A549 (cell line): ENCODE data around the gene DTX3L.

ENCODE experiments used
- EP300 ChIP-seq, 2 experiments: fragments of >200 bp; sonication (Bioruptor Twin); formaldehyde crosslinking; IDR thresholded peaks; 2 replicates in 1 of 2; 3 replicates in 1 of 2; pipeline ENCODE4 v1.6.1; 2016 to 2017
- HOXB5 ChIP-seq: fragments of 250-450 bp; sonication (Bioruptor Pico); IDR thresholded peaks from 2 replicates; pipeline ENCODE4 v1.5.0; 2020; ENCODE audit warnings: mild to moderate bottlenecking, moderate library complexity
- NR3C1 ChIP-seq: fragments of >200 bp; sonication (Bioruptor Twin); formaldehyde crosslinking; IDR thresholded peaks from 3 replicates; pipeline ENCODE4 v1.6.1; 2017
- POLR2A ChIP-seq: IDR thresholded peaks from 2 replicates; pipeline ENCODE4 v1.6.1; 2012; ENCODE audit warnings: mild to moderate bottlenecking, low read length
- RAD21 ChIP-seq, 2 experiments: fragments of >200 bp in 1 of 2; sonication (Bioruptor Twin) in 1 of 2; formaldehyde crosslinking in 1 of 2; IDR thresholded peaks in 1 of 2; conservative IDR thresholded peaks in 1 of 2; 2 replicates in 1 of 2; 3 replicates in 1 of 2; pipeline ENCODE4 v1.6.1; 2012 to 2018; ENCODE audit warnings: inconsistent platforms in 1 of 2
- ZFP36 ChIP-seq: fragments of 450-650 bp; IDR thresholded peaks from 2 replicates; pipeline ENCODE4 v1.6.1; 2014; ENCODE audit warnings: borderline replicate concordance; ENCODE audit not compliant: partially characterized antibody
- TF ChIP-seq, protein P1 (sequence below): fragments of >200 bp; sonication (Bioruptor Twin); formaldehyde crosslinking; IDR thresholded peaks from 3 replicates; pipeline ENCODE4 v1.5.1; 2016

DNA sequence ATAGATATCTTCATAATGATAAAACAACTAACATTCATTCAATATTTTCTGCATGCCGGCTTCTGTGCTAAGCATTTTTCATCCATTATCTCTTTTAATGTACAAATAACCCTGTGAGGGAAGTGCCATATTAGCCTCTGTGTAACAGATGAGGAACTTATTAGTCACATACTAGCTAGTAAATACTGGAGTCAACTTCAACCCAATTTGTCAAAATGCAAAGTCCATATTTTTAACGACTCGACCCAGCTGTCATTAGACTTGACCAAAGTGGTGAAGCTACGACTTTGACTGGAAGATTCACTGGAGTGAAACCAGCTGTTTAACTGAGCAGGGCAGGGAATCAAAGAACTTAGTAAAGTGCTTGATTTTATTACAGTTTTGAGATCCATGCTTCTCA, 54.9 kb downstream of the DTX3L start:
- TF ChIP-seq POLR2A = no peak
- TF ChIP-seq HOXB5 (CRISPR knock-in tag) = no peak
- no peak for TF ChIP-seq EP300 (IDR thresholded peaks at IDR 0.05)
- TF ChIP-seq, protein P1, sequence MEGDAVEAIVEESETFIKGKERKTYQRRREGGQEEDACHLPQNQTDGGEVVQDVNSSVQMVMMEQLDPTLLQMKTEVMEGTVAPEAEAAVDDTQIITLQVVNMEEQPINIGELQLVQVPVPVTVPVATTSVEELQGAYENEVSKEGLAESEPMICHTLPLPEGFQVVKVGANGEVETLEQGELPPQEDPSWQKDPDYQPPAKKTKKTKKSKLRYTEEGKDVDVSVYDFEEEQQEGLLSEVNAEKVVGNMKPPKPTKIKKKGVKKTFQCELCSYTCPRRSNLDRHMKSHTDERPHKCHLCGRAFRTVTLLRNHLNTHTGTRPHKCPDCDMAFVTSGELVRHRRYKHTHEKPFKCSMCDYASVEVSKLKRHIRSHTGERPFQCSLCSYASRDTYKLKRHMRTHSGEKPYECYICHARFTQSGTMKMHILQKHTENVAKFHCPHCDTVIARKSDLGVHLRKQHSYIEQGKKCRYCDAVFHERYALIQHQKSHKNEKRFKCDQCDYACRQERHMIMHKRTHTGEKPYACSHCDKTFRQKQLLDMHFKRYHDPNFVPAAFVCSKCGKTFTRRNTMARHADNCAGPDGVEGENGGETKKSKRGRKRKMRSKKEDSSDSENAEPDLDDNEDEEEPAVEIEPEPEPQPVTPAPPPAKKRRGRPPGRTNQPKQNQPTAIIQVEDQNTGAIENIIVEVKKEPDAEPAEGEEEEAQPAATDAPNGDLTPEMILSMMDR = no peak
- no peak for TF ChIP-seq ZFP36
- TF ChIP-seq NR3C1 = no peak
- no peak for TF ChIP-seq RAD21 (conservative IDR thresholded peaks at IDR 0.05 in 1 of 2, IDR thresholded peaks at IDR 0.05 in 1 of 2)
